HCT116 (cell line): ENCODE results near the gene IRF4. TPM values are rescaled to one million over a fixed set of nuclear protein-coding genes. Genes with fewer than 3 reads are reported as not detected.

Source experiments
- ATAC-seq: fragments of 200-7000 bp; cut with Tn5 transposase; 2 replicates; pipeline ENCODE4 v1.9.1; 2020; ENCODE audit warnings: mild to moderate bottlenecking, moderate library complexity
- BruUV-seq: library from RNA; stranded (reverse); fragments of 400-500 nt; replicated peaks from 2 replicates; lab custom pipeline; 2021; lab: Mats Ljungman, UMichigan
- CTCF ChIA-PET: fragments of 300-600 bp; sonication (Branson Sonifier 250); formaldehyde crosslinking; loops from one replicate; lab custom pipeline; 2021; ENCODE audit warnings: antibody characterized with exemption; lab: Charles Lee
- POLR2A ChIA-PET: fragments of 300-600, 350-600 bp; sonication (Branson Sonifier 250); formaldehyde crosslinking; loops from one replicate; lab custom pipeline; 2021; ENCODE audit warnings: antibody characterized with exemption; lab: Charles Lee
- RAD21 ChIA-PET, 2 experiments: fragments of 300-600 bp; sonication (Branson Sonifier 250); formaldehyde crosslinking; loops; one replicate each; lab custom pipeline; 2023; ENCODE audit warnings: low total read pairs in 2 of 2; ENCODE audit not compliant: uncharacterized antibody in 2 of 2, unreplicated experiment in 2 of 2, low non-redundant PET in 1 of 2; lab: Charles Lee
- DNase-seq: peaks from one replicate; pipeline ENCODE4 v3.0.0-alpha.2; 2010; ENCODE audit warnings: low read depth, low spot score
- H2AFZ ChIP-seq: fragments of 200-600 bp; shearing (Covaris generic), sonication (generic); 2 replicates; pipeline ENCODE4 v1.6.1; 2017; ENCODE audit warnings: low read depth, mixed run types, mixed read lengths, antibody characterized with exemption, low read length; ENCODE audit not compliant: poor library complexity, severe bottlenecking
- H3K27ac ChIP-seq: 2 replicates; pipeline ENCODE4 v1.5.1; 2012; ENCODE audit warnings: low read depth, low read length
- H3K27me3 ChIP-seq: fragments of 200-600 bp; sonication (generic); 2 replicates; pipeline ENCODE4 v1.6.1; 2016; ENCODE audit warnings: mixed run types, low read length, mixed read lengths; ENCODE audit not compliant: insufficient read depth
- H3K36me3 ChIP-seq, 2 experiments: fragments of 200-500 bp in 1 of 2; fragments of 200-600 bp in 1 of 2; sonication (Bioruptor generic) in 1 of 2; sonication (generic) in 1 of 2; 2 replicates each; pipeline versions ENCODE4 v1.5.1 to v1.6.1; 2014 to 2016; ENCODE audit warnings: low read length in 2 of 2, inconsistent platforms in 1 of 2, mixed read lengths in 1 of 2, mixed run types in 1 of 2; ENCODE audit not compliant: insufficient read depth in 2 of 2, control insufficient read depth in 1 of 2
- H3K4me1 ChIP-seq, 2 experiments: fragments of 200-600 bp in 1 of 2; sonication (generic) in 1 of 2; 2 replicates each; pipeline versions ENCODE4 v1.5.1 to v1.6.1; 2012 to 2017; ENCODE audit warnings: low read length in 2 of 2, inconsistent platforms in 1 of 2, mild to moderate bottlenecking in 1 of 2, mixed read lengths in 1 of 2, mixed run types in 1 of 2, moderate library complexity in 1 of 2; ENCODE audit not compliant: insufficient read depth in 2 of 2, control insufficient read depth in 1 of 2
- H3K4me2 ChIP-seq: fragments of 200-600 bp; sonication (generic); 2 replicates; pipeline ENCODE4 v1.6.1; 2017; ENCODE audit warnings: mixed run types, low read length, mixed read lengths
- H3K4me3 ChIP-seq, 2 experiments: fragments of 200-600 bp in 1 of 2; sonication (generic) in 1 of 2; replicated peaks in 1 of 2; 2 replicates each; pipeline ENCODE4 v1.5.1; 2011 to 2016; ENCODE audit warnings: low read length in 2 of 2, control low read depth in 1 of 2, low read depth in 1 of 2, mild to moderate bottlenecking in 1 of 2, mixed read lengths in 1 of 2, mixed run types in 1 of 2
- H3K79me2 ChIP-seq: fragments of 200-600 bp; sonication (generic); 2 replicates; pipeline ENCODE4 v1.6.1; 2017; ENCODE audit warnings: mild to moderate bottlenecking, mixed run types, low read length, moderate library complexity, mixed read lengths; ENCODE audit not compliant: insufficient read depth
- H3K9ac ChIP-seq: fragments of 200-600 bp; sonication (generic); 2 replicates; pipeline ENCODE4 v1.6.1; 2016; ENCODE audit warnings: low read length, mixed read lengths
- H3K9me2 ChIP-seq: fragments of 200-600 bp; sonication (generic), shearing (Covaris generic); 2 replicates; pipeline ENCODE4 v1.6.1; 2017; ENCODE audit warnings: mixed run types, mild to moderate bottlenecking, moderate library complexity; ENCODE audit not compliant: insufficient read depth
- H3K9me3 ChIP-seq, 2 experiments: fragments of 200-500 bp in 1 of 2; fragments of 200-600 bp in 1 of 2; sonication (Bioruptor generic) in 1 of 2; sonication (generic) in 1 of 2; 2 replicates each; pipeline ENCODE4 v1.6.1; 2014 to 2017; ENCODE audit warnings: low read length in 2 of 2, mixed read lengths in 2 of 2, inconsistent platforms in 1 of 2, low read depth in 1 of 2, mild to moderate bottlenecking in 1 of 2, mixed run types in 1 of 2, moderate library complexity in 1 of 2; ENCODE audit not compliant: control insufficient read depth in 1 of 2, insufficient read depth in 1 of 2
- H4K20me1 ChIP-seq: fragments of 200-600 bp; sonication (generic), shearing (Covaris generic); 2 replicates; pipeline ENCODE4 v1.6.1; 2017; ENCODE audit warnings: mixed run types, mild to moderate bottlenecking, moderate library complexity; ENCODE audit not compliant: insufficient read depth
- FOSL1 ChIP-seq: IDR thresholded peaks from 2 replicates; pipeline ENCODE4 v1.6.1; 2012; ENCODE audit warnings: low read depth
- RAD21 ChIP-seq: IDR thresholded peaks from 2 replicates; pipeline ENCODE4 v1.6.1; 2012; ENCODE audit warnings: low read depth, mild to moderate bottlenecking
- SP1 ChIP-seq: IDR thresholded peaks from 2 replicates; pipeline ENCODE4 v1.6.1; 2012; ENCODE audit warnings: low read depth
- SRF ChIP-seq: IDR thresholded peaks from 2 replicates; pipeline ENCODE4 v1.6.1; 2012; ENCODE audit warnings: low read depth
- intact Hi-C: fragments of 100-400 bp; cut with micrococcal nuclease; formaldehyde crosslinking; loops from 2 replicates; pipeline ENCODE4 v1.10.0; 2022
- total RNA-seq: library from RNA; stranded (reverse); gene quantifications from one replicate; pipeline ENCODE4 v1.2.1, GENCODE V29; 2021; ENCODE audit not compliant: unreplicated experiment
- TF ChIP-seq, protein P1 (sequence below): IDR thresholded peaks from 2 replicates; pipeline ENCODE4 v1.6.1; 2012; ENCODE audit warnings: low read depth

Gene IRF4
- total RNA-seq, 1 experiment from 2014 or later = 1.2 TPM

DNA sequence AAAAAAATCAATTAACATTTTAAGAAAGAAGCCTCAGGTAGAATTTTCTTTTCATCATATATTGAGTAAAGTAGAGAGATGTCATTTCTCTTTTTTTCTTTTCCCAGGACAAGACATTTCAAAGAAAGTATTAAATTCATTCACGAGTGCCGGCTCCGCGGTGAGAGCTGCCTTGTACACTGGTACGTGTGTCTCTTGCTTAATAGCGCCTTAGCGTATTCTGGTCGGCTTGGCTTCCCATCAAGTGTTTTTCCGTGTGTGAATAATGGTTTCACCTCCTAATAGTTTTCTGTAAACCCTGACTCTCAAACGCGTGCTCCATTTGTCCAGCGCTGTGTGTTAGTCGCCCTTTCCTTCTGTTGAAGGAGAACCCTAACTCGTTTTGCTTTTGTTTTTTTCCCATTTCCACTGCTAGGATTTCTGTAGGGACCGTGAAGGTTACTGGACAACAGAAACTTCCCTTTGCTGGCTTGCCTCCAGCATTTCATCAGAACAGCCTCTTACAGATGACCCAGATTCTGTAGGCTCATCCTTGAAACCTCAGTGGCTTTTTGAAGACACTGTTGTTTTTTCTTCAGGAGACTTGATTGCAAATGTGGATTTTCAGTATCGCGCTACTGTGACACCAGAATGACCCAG is 45.7 kb upstream of the IRF4 start:
- H3K9me3 ChIP-seq = peaks cover 0 to 15% of the 10 kb centered on the region in 2 experiments; a peak in 2 of 4 replicates
- H3K36me3 ChIP-seq = no peaks in the 10 kb centered on the region
- no peak for TF ChIP-seq RAD21
- RAD21 ChIA-PET = no interaction called here
- no peak overlapping the region for H3K4me2 ChIP-seq
- H3K79me2 ChIP-seq = no peaks in the 10 kb centered on the region
- H3K27ac ChIP-seq = no peak overlapping the region
- H4K20me1 ChIP-seq = no peaks in the 10 kb centered on the region
- CTCF ChIA-PET = no interaction called here
- no peak overlapping the region for H3K9ac ChIP-seq
- BruUV-seq = no TSS peak
- intact Hi-C loops = no loop called here
- no peaks in the 10 kb centered on the region for H3K27me3 ChIP-seq
- H3K9me2 ChIP-seq = no peaks in the 10 kb centered on the region
- H2AFZ ChIP-seq = no peak overlapping the region
- DNase-seq = no peak
- H3K4me3 ChIP-seq = no peak overlapping the region
- POLR2A ChIA-PET = no interaction called here
- ATAC-seq = no peak
- H3K4me1 ChIP-seq = no peaks in the 10 kb centered on the region

- intact Hi-C loops = no loop called here
- no peaks in the 10 kb centered on the region for H3K27me3 ChIP-seq
- no peak overlapping the region for H3K9ac ChIP-seq
- no peak overlapping the region for H3K27ac ChIP-seq
- CTCF ChIA-PET = no interaction called here
- H3K36me3 ChIP-seq = no peaks in the 10 kb centered on the region
- RAD21 ChIA-PET = no interaction called here
- no peaks in the 10 kb centered on the region for H4K20me1 ChIP-seq
- H3K4me2 ChIP-seq = no peak overlapping the region
- no peak for ATAC-seq
- H3K9me2 ChIP-seq = no peaks in the 10 kb centered on the region
- H3K4me1 ChIP-seq = no peaks in the 10 kb centered on the region
- BruUV-seq = no TSS peak
- no peak for DNase-seq
- no peaks in the 10 kb centered on the region for H3K79me2 ChIP-seq
- no peak overlapping the region for H2AFZ ChIP-seq
- H3K9me3 ChIP-seq = peaks cover 0 to 15% of the 10 kb centered on the region in 2 experiments; a peak in 2 of 4 replicates
- POLR2A ChIA-PET = no interaction called here
- no peak overlapping the region for H3K4me3 ChIP-seq
- TF ChIP-seq, protein P1, sequence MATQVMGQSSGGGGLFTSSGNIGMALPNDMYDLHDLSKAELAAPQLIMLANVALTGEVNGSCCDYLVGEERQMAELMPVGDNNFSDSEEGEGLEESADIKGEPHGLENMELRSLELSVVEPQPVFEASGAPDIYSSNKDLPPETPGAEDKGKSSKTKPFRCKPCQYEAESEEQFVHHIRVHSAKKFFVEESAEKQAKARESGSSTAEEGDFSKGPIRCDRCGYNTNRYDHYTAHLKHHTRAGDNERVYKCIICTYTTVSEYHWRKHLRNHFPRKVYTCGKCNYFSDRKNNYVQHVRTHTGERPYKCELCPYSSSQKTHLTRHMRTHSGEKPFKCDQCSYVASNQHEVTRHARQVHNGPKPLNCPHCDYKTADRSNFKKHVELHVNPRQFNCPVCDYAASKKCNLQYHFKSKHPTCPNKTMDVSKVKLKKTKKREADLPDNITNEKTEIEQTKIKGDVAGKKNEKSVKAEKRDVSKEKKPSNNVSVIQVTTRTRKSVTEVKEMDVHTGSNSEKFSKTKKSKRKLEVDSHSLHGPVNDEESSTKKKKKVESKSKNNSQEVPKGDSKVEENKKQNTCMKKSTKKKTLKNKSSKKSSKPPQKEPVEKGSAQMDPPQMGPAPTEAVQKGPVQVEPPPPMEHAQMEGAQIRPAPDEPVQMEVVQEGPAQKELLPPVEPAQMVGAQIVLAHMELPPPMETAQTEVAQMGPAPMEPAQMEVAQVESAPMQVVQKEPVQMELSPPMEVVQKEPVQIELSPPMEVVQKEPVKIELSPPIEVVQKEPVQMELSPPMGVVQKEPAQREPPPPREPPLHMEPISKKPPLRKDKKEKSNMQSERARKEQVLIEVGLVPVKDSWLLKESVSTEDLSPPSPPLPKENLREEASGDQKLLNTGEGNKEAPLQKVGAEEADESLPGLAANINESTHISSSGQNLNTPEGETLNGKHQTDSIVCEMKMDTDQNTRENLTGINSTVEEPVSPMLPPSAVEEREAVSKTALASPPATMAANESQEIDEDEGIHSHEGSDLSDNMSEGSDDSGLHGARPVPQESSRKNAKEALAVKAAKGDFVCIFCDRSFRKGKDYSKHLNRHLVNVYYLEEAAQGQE = no peak
- TF ChIP-seq FOSL1 (no peak), SP1 (no peak), RAD21 (no peak), SRF (no peak)
Measured at GRCh38 chr6:346386-347030, 45.0 kb upstream of the IRF4 start.
